Measurements from ENCODE around the gene CBX1. TPM values are rescaled to one million over a fixed set of nuclear protein-coding genes. Genes with fewer than 3 reads are reported as not detected.

Gene CBX1
- total and polyA plus RNA-seq, 7 donors, result 26.8 to 37.4 (median 32.8) TPM

DNA sequence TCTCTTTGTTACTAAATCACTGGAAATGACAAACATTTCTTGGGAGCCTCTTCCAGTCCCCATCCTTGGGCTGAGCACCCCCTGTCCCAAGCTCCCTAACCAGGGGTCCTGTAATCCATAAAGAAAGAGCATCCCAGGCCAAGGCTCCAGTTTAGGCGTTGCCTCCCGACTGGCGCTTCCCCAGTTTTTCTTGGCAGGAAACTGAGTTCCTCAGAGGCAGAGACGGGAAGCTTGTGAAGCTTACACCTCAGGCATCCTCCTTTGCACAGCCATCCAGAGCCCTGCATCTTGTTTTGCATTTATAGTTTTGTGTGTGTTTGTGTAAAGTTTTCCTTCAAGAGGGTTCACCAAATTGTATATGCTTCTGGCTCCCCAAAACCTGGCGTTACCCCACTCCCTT lies 70.7 kb downstream of the CBX1 start:
- Histone ChIP-seq H3K9me3 (no peaks in the 10 kb centered on the region), H3K27me3 (no peaks in the 10 kb centered on the region), H3K4me1 (peaks cover 0 to 23% (median 19%) of the 10 kb centered on the region in 4 donors), H3K27ac (peak overlapping the region in 3 of 4 donors; percentile 18 to 49 (median 31)), H3K36me3 (peaks cover 0 to 6% (median 0%) of the 10 kb centered on the region in 4 donors), H3K4me3 (no peak overlapping the region)
- WGBS, 2 donors, result 41 to 64% methylated on average over 5 of the region's 5 CpGs
- no peak for DNase-seq
- intact Hi-C loops (cut with DNase I), result no loop called here
- TF ChIP-seq POLR2A (IDR thresholded peaks at IDR 0.05), result no peak
- TF ChIP-seq, protein P1, sequence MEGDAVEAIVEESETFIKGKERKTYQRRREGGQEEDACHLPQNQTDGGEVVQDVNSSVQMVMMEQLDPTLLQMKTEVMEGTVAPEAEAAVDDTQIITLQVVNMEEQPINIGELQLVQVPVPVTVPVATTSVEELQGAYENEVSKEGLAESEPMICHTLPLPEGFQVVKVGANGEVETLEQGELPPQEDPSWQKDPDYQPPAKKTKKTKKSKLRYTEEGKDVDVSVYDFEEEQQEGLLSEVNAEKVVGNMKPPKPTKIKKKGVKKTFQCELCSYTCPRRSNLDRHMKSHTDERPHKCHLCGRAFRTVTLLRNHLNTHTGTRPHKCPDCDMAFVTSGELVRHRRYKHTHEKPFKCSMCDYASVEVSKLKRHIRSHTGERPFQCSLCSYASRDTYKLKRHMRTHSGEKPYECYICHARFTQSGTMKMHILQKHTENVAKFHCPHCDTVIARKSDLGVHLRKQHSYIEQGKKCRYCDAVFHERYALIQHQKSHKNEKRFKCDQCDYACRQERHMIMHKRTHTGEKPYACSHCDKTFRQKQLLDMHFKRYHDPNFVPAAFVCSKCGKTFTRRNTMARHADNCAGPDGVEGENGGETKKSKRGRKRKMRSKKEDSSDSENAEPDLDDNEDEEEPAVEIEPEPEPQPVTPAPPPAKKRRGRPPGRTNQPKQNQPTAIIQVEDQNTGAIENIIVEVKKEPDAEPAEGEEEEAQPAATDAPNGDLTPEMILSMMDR (IDR thresholded peaks at IDR 0.05), result no peak
- TF ChIP-seq POLR2AphosphoS5 (IDR thresholded peaks at IDR 0.05), result no peak
- TF ChIP-seq EP300 (IDR thresholded peaks at IDR 0.05), result no peak

DNA sequence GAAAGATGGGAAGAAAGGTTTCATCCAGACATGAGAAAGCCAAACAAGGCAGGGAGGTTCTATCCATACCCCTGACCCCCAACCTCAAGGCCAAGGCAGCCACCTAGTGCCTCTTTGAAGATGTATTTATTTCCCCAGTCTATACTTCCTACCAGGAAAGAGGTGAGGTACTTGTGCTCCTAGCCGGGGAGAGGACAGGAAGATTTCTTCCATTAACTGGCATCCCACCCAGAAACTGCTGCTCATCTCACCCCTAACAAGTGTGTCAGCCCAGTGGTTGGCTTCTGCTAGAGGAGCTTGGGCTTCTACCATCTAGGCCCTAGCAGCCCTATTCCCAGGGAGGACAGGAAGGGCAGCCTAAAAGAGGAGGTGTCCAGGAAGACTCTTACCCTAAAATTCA lies 72.5 kb downstream of the CBX1 start:
- Histone ChIP-seq H3K4me3 (no peak overlapping the region), H3K36me3 (peaks cover 0 to 6% (median 0%) of the 10 kb centered on the region in 4 donors), H3K27me3 (peaks cover 0 to 7% (median 0%) of the 10 kb centered on the region in 3 donors), H3K9me3 (no peaks in the 10 kb centered on the region), H3K4me1 (peaks cover 0 to 38% (median 34%) of the 10 kb centered on the region in 4 donors), H3K27ac (no peak overlapping the region)
- 90 to 94% methylated on average over 1 of the region's 1 CpG for WGBS, 2 donors
- TF ChIP-seq POLR2A (IDR thresholded peaks at IDR 0.05) (no peak), POLR2AphosphoS5 (IDR thresholded peaks at IDR 0.05) (no peak), EP300 (IDR thresholded peaks at IDR 0.05) (no peak)
- TF ChIP-seq, protein P1 (IDR thresholded peaks at IDR 0.05), result no peak
- DNase-seq, result no peak
- intact Hi-C loops (cut with DNase I), result loop anchor here (10.0 kb wide), 1 partner anchor 586 kb away; the partner anchor contains the start of genes HOXB7 and HOXB8

DNA sequence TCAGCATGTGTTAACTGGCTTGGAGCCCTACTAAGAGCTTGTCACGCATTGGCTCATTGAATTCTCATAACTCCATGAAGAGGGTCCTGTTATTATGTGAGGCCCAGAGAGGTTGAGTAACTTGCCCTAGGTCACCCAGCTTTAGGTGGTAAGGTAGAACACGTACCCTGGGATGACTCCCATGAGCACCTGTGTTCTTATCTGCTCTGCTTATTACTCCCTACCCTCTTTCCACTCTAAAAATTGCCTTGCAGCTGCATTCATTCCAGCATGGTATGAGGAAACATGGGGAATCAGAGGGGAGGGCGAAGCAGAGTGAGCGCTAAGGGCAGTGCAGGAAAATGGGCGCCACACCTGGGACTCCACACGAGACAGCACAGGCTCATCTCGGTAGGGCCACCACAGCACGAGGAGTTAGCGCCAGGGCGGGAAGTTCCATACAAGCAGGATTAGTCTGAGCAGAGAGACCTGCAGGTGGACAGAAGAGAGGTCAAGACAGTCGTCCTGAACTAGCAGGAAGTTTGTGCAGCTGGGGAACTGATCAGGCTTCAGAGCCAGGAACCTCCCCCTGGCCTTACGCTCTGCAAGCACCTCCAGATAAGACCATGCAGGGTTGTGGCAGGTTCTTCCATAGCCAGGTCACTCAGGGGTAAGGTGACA lies 73.8 kb downstream of the CBX1 start:
- H3K27ac ChIP-seq, result no peak overlapping the region
- no peak for TF ChIP-seq EP300 (IDR thresholded peaks at IDR 0.05)
- TF ChIP-seq, protein P1 (IDR thresholded peaks at IDR 0.05), result no peak
- no peak for TF ChIP-seq POLR2AphosphoS5 (IDR thresholded peaks at IDR 0.05)
- TF ChIP-seq POLR2A (IDR thresholded peaks at IDR 0.05), result no peak
- no peaks in the 10 kb centered on the region for H3K9me3 ChIP-seq
- no peak overlapping the region for H3K4me3 ChIP-seq
- no peaks in the 10 kb centered on the region for H3K36me3 ChIP-seq
- H3K4me1 ChIP-seq, result peaks cover 0 to 47% (median 43%) of the 10 kb centered on the region in 4 donors
- intact Hi-C loops (cut with DNase I), result loop anchor here (10.0 kb wide), 1 partner anchor 587 kb away; the partner anchor contains the start of genes HOXB7 and HOXB8
- 70 to 88% methylated on average over 12 of the region's 12 CpGs for WGBS, 2 donors
- peaks cover 0 to 8% (median 7%) of the 10 kb centered on the region in 3 donors for H3K27me3 ChIP-seq
- no peak for DNase-seq

DNA sequence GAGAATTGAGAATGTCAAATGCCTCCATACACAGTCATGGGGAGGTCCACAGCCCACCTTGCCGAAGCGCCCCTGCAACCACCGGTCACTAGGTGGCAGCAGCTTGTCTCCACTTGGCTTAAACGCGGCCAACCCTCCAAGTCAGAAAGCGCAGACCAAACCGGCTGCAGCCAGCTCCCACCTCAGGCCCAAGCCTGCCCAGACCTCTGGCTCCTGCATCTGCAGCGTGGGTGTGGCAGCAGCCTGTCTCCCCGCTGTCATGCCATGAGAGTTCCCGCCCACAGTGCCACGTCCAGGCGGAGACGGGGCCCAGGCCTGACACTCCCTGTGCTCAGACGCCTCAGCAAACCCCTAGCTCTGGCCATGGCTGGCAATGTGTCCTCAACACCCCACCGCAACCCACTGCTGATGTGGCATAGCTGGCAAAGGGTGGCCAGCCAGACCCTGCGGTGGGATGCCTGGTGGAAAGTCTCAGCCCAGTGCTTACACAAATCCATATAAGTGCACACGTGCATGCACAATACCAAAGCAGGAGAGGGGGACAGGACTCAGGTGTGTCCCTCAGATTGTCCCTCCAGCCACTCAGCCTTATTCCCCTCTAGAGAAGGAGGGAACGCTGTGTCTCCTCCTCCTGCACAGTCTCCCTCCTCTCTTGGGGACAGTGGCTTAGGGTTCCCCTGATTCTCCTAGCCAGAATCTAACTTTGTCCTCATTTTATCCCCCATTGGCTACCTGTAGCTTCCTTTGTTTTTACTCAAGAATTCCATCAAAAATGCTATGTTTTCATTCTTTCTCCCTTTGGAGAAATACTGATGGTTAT lies 74.6 kb downstream of the CBX1 start:
- Histone ChIP-seq H3K27me3 (peaks cover 0 to 8% (median 7%) of the 10 kb centered on the region in 3 donors), H3K9me3 (no peaks in the 10 kb centered on the region), H3K36me3 (no peaks in the 10 kb centered on the region), H3K4me1 (peaks cover 0 to 47% (median 43%) of the 10 kb centered on the region in 4 donors), H3K27ac (peak overlapping the region; percentile 26 to 90 (median 76)), H3K4me3 (no peak overlapping the region)
- TF ChIP-seq, protein P1 (IDR thresholded peaks at IDR 0.05), result peak; percentile 83 to 93 (median 88)
- TF ChIP-seq POLR2A (IDR thresholded peaks at IDR 0.05), result no peak
- peak in 1 of 4 donors; percentile 40 for TF ChIP-seq POLR2AphosphoS5 (IDR thresholded peaks at IDR 0.05)
- TF ChIP-seq EP300 (IDR thresholded peaks at IDR 0.05), result no peak
- 14 to 29% methylated on average over 18 of the region's 18 CpGs for whole genome bisulfite sequencing, 2 donors
- intact Hi-C loops (cut with DNase I), result loop anchor here (1.0 to 10.0 kb wide), 2 partner anchors 48 to 588 kb away; partner anchors contain the start of genes HOXB7 and HOXB8
- DNase-seq, result peak; percentile 93
